H1 (cell line): Measurements from ENCODE around the gene ANKRD13C.

Experiments
- CHD2 ChIP-seq: IDR thresholded peaks from 2 replicates; pipeline ENCODE4 v1.6.1; 2012; ENCODE audit warnings: low read length, improper control_type of control experiment
- CREB1 ChIP-seq: IDR thresholded peaks from 2 replicates; pipeline ENCODE4 v1.6.1; 2012; ENCODE audit warnings: inconsistent platforms
- EZH2 ChIP-seq: fragments of 200-600 bp; sonication (generic); IDR thresholded peaks from 2 replicates; pipeline ENCODE4 v1.7.1; 2012; ENCODE audit warnings: low read depth, mild to moderate bottlenecking, moderate library complexity, low read length, inconsistent platforms; ENCODE audit not compliant: severe bottlenecking
- HDAC6 ChIP-seq: IDR thresholded peaks from one replicate; pipeline ENCODE4 v1.7.1; 2012; ENCODE audit warnings: low read depth, mild to moderate bottlenecking, inconsistent platforms, low read length, moderate library complexity
- POLR2A ChIP-seq, 2 experiments: IDR thresholded peaks; 1 replicate in 1 of 2; 2 replicates in 1 of 2; pipeline ENCODE4 v1.6.1; 2011; ENCODE audit warnings: low read depth in 2 of 2, low read length in 2 of 2, mild to moderate bottlenecking in 2 of 2; ENCODE audit errors: control extremely low read depth in 1 of 2
- POU5F1 ChIP-seq: IDR thresholded peaks from 2 replicates; pipeline ENCODE4 v1.6.1; 2011; ENCODE audit warnings: low read depth, mild to moderate bottlenecking, low read length, moderate library complexity
- SP1 ChIP-seq: IDR thresholded peaks from 2 replicates; pipeline ENCODE4 v1.6.1; 2011; ENCODE audit warnings: low read depth, low read length
- SUZ12 ChIP-seq: fragments of 200-600 bp; sonication (generic); IDR thresholded peaks from 2 replicates; pipeline ENCODE4 v1.6.1; 2012; ENCODE audit warnings: mild to moderate bottlenecking, inconsistent platforms, low read length, moderate library complexity, mixed read lengths
- TCF12 ChIP-seq: IDR thresholded peaks from 2 replicates; pipeline ENCODE4 v1.6.1; 2011; ENCODE audit warnings: low read depth, mild to moderate bottlenecking, low read length
- TF ChIP-seq, protein P1 (sequence below): IDR thresholded peaks from 2 replicates; pipeline ENCODE4 v1.6.1; 2012; ENCODE audit warnings: inconsistent platforms
- TF ChIP-seq, protein P2 (sequence below), 3 experiments: IDR thresholded peaks; 1 replicate in 2 of 3; 2 replicates in 1 of 3; pipeline versions ENCODE4 v1.5.1 to v1.6.1; 2011; ENCODE audit warnings: low read length in 3 of 3, mild to moderate bottlenecking in 3 of 3, inconsistent platforms in 2 of 3, low read depth in 1 of 3, moderate library complexity in 1 of 3; ENCODE audit not compliant: insufficient read depth in 1 of 3; ENCODE audit errors: control extremely low read depth in 1 of 3
- TF ChIP-seq, protein P3 (sequence below): IDR thresholded peaks from 2 replicates; pipeline ENCODE4 v1.6.1; 2011; ENCODE audit warnings: low read length, improper control_type of control experiment

DNA sequence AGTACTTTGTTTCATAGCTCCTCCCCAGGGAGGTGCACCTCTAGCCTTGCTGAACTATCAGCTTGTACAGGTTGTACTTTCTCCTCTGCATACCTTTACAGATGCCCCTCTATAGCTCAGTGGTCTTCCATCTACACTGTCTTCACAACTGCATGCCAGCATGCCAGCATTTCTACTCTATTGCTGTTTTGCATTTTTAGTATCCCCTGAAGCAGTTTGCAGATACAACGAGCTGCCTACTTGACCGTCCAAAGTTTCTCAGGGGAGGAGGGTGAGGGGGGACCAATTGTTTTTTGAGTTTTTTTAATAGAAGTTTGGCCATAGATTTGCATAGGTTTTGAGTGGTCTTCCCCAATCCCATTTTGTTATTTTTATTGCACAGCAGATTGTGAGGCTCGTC lies 29.0 kb upstream of the ANKRD13C start:
- TF ChIP-seq, protein P1, sequence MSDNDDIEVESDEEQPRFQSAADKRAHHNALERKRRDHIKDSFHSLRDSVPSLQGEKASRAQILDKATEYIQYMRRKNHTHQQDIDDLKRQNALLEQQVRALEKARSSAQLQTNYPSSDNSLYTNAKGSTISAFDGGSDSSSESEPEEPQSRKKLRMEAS = no peak
- TF ChIP-seq HDAC6 (no peak), CREB1 (no peak), POLR2A (IDR thresholded peaks at IDR 0.05; ENCODE audit: control extremely low read depth in 1 of 2, low read depth in 2 of 2, low read length in 2 of 2) (no peak), SUZ12 (no peak), TCF12 (no peak), POU5F1 (no peak), SP1 (no peak), CHD2 (no peak), EZH2 (no peak)
- TF ChIP-seq, protein P2, sequence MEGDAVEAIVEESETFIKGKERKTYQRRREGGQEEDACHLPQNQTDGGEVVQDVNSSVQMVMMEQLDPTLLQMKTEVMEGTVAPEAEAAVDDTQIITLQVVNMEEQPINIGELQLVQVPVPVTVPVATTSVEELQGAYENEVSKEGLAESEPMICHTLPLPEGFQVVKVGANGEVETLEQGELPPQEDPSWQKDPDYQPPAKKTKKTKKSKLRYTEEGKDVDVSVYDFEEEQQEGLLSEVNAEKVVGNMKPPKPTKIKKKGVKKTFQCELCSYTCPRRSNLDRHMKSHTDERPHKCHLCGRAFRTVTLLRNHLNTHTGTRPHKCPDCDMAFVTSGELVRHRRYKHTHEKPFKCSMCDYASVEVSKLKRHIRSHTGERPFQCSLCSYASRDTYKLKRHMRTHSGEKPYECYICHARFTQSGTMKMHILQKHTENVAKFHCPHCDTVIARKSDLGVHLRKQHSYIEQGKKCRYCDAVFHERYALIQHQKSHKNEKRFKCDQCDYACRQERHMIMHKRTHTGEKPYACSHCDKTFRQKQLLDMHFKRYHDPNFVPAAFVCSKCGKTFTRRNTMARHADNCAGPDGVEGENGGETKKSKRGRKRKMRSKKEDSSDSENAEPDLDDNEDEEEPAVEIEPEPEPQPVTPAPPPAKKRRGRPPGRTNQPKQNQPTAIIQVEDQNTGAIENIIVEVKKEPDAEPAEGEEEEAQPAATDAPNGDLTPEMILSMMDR (IDR thresholded peaks at IDR 0.05; ENCODE audit: control extremely low read depth in 1 of 3, insufficient read depth in 1 of 3, low read depth in 1 of 3, low read length in 3 of 3) = no peak
- TF ChIP-seq, protein P3, sequence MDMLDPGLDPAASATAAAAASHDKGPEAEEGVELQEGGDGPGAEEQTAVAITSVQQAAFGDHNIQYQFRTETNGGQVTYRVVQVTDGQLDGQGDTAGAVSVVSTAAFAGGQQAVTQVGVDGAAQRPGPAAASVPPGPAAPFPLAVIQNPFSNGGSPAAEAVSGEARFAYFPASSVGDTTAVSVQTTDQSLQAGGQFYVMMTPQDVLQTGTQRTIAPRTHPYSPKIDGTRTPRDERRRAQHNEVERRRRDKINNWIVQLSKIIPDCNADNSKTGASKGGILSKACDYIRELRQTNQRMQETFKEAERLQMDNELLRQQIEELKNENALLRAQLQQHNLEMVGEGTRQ = no peak
